HG03558 (cell line): ENCODE results near the gene SLCO4A1.

Experiments used
- ATAC-seq: cut with Tn5 transposase; IDR thresholded peaks from one replicate; pipeline ENCODE4 v1.9.1; 2021; ENCODE audit warnings: moderate number of reproducible peaks; ENCODE audit not compliant: unreplicated experiment; ENCODE audit errors: extremely low read depth

Gene SLCO4A1

DNA sequence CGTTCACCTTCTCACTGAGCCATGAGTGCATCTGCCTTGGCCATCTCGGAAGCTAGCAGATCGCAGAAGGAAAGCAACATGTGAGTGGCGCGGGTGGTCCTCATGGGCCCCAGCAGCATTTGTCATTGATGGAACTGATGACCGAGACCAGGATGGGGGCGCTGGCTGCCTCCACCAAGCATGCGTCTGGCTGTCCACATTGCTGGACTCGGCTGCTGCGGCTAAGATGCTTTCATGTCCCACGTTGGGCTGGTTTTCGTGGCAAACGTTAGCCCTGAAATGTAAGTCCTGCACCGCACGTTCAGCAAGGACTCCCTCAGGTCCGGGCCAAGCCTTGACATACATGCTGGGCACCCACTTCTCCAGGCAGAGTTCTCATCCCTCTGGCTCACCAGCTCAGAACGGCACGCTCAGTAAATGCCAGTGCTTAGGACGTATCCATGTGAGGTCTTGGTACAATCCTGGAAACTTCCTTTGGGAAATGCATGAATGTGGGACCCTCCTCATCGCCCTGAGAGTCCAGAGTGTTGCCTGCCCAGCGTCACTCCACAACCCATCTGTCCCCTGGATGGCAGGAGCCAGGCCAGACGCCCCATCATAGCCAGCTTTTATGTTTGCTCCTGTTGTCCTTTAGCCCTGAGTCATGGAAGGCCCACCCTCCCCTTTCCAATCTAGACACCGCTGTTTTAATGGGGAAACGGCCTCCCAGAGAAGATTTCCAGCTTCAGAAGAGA lies 8.4 kb downstream of the SLCO4A1 start:
- no peak for ATAC-seq

DNA sequence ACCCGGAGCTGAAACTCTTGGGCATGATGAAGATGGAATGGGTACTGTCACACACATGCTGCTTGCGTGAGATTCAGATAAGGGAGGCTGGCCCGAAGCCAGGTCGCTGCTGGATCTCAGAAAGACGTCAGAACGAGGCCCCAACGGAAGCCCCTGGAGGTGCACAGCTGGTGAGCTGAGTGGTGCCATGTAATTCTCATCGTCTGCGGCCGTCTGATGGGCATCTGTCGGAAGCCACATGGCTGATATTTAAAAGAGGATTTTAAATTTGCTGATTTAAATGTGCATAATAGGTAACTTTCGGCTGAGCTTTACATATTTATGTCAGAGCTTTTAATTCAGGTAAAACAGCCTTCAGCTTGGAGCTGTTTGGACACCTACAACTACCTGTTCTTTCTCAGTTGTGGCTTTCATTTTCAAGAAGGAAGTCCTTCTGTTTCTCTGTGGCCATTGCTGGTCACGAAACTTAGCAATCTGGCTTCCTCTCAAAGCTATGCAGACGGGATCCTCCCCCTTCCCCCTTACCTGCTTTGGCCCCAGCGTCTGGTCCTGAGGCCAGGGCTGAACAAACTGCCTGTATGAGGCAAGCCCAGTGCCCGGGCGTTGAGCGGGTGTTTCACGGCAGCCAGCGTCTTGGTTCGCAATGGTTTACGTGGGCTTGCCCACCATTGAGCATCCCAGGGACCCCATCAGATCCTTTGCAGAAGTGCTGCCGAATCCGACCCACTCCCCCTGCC lies 9.2 kb downstream of the SLCO4A1 start:
- ATAC-seq: peak; percentile 55

- no peak for ATAC-seq
Measured at GRCh38 chr20:62652041-62652893, 10.0 kb downstream of the SLCO4A1 start.

DNA sequence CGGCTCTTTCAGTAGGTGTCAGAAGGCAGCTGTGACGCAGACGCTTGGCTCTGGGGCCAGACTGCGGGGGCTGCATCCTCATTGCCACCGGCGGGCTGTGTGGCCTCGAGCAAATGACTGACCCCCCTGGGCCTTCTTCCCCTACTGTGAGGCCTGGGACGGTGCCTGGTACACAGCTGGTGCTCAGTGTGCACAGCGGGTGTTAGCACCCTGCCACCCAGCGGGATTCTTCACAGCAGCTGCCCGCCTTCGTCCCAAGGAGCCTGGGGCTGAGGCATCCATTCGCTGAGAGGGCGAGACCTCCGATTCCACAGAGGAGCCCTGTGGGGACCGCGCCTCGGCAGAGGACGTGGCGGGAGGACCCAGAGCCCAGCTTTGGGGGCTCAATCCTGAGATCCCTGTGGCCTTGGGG lies 10.6 kb downstream of the SLCO4A1 start:
- ATAC-seq: no peak

DNA sequence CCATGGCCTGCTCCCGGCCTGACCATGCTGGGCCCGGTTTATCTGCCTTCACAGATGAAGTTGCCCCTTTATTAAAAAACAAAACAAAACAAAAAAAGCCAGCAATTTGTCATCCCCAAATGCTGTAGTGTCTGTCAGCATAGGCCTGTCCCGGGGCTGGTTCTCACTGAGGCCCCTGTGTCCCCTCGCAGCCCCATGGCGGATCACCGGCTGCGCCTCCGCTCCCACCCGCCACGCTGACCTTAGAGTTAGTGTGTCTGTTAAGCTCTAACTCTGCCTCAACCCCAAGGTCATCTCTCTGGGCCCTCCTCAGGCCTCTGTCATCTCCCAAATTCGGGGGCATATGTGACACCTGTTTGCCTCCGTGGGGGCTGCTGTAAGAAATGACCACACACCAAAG lies 11.1 kb downstream of the SLCO4A1 start:
- no peak for ATAC-seq

GRCh38 chr20:62653951-62654685 lies 11.8 kb downstream of the SLCO4A1 start:
- ATAC-seq: no peak

DNA sequence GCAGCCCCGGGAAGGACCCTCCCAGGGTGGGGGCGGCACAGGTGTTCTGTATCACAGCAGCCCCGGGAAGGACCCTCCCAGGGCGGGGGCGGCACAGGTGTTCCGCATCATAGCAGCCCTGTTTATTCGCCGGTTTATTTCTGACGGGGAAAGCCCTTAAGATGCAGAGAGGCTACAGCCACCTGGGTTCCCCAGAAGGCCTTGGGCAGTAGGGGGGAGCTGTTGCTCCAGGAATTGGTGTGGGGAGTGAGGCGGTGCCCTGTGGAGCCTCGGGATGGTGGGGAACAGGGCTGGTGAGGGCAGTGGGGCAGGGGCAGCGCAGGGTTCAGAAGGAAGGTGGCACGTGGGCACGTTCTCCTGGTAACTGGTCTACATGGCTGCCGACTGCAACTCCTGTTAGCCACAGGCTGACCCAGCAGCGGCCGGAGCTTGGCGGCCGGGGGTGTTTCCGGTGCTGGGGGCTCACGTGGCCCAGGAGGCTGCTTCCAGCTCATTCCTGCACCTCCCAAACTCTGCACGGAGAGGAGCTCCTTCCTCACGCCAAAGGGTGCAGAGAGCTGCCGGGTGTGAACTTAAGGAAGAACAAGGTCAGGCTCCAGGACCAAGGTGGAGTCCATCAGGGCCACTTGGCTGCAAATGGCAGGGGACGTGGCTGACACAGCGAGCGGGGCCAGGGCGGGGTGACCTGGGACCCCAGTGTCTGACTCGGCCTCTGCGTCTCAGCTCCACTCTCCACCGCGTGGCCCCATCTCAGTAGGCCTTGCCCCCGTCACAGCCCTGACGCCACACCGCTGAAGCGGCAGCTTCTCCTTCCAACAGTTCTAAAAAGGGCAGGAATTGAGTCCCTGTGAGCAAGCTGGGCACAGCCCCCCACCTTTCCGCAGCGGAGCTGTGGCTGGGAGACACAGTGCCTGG lies 13.2 kb downstream of the SLCO4A1 start:
- no peak for ATAC-seq

- no peak for ATAC-seq
Measured at GRCh38 chr20:62656197-62656918, 14.1 kb downstream of the SLCO4A1 start.

DNA sequence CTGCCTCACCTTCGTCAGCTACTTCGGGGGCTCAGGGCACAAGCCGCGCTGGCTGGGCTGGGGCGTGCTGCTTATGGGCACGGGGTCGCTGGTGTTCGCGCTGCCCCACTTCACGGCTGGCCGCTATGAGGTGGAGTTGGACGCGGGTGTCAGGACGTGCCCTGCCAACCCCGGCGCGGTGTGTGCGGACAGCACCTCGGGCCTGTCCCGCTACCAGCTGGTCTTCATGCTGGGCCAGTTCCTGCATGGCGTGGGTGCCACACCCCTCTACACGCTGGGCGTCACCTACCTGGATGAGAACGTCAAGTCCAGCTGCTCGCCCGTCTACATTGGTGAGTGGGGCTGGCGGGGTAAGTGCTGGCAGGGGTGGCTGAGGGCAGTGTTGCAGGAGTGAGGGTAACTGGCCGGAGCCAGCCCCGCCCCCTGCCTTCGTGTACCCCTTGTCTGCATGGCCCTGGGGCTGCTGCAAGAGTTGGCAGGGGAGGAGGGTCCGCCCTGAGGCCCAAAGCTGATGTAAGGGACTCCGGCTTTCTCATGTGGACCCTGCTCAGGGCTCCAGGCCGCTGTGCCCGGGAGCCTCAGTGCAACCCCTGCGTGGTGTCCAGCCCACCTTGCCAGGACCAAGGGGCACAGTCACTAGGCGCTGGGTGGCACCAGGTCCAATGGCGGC lies 14.8 kb downstream of the SLCO4A1 start:
- ATAC-seq: no peak

DNA sequence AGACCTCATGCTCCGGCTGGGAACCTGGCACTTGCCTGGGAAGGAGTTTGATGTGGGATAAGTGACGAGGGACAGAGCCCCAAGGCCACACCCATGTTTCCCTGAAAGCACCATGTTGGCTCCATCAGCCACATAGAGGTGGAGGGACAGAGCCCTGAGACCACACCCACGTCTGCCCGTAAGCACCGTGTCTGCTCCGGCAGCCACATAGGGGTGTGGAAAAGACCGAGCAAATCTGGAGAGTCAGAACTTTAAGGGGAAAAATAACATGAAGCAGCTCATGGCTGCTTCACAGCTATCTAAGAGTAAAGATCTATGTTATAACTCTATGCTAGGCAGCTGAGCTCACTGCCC lies 15.3 kb downstream of the SLCO4A1 start:
- no peak for ATAC-seq

- no peak for ATAC-seq
Measured at GRCh38 chr20:62657956-62658355, 15.7 kb downstream of the SLCO4A1 start.

- no peak for ATAC-seq
Measured at GRCh38 chr20:62658593-62659178, 16.4 kb downstream of the SLCO4A1 start.

GRCh38 chr20:62659488-62660239 lies 17.4 kb downstream of the SLCO4A1 start:
- ATAC-seq: no peak

- no peak for ATAC-seq
Measured at GRCh38 chr20:62660240-62660615, 17.9 kb downstream of the SLCO4A1 start.

DNA sequence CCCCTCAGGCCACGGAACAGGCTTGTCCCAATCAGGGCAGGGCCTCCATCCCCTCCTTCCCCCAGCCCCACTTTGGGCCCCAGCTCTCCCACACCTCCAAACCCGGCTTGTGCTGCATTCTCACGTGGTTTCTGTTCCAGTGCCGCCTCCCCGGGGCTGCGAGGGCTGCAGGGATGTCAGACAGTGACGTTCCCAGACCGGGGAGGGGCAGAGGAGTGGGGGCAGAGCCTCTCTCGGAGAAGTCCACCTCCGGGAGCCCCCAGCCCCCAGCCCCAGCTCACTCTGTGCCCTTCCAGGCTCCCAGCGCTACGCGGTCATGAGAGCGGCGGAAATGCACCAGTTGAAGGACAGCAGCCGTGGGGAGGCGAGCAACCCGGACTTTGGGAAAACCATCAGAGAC lies 18.5 kb downstream of the SLCO4A1 start:
- ATAC-seq: no peak

GRCh38 chr20:62661647-62662046 lies 19.3 kb downstream of the SLCO4A1 start:
- no peak for ATAC-seq

DNA sequence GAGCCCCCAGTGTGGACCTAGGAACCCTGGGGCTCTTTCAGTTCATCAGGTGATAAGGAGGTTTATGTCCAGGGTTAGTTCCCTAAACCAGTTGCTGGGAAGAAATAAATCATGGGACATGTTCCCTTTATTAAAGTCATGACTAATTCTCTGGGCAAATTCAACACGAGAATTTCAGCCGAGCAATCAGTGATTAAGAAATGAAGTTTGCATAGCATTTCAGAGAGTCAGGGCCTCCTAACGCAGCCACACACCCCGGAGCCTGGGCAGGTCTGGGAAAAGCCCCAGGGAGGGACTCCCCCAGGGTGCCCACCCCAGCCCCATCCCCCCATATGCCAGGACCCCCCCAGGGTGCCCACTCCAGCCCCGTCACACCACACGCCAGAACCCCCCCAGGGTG lies 20.1 kb downstream of the SLCO4A1 start:
- ATAC-seq: no peak
